ENCODE measurements around the gene NECAB3. TPM values are rescaled to one million over a fixed set of nuclear protein-coding genes. Genes with fewer than 3 reads are reported as not detected.
A peak's percentile ranks its signal among the peaks of the same experiment; 100 is the strongest.

The NECAB3 gene
- total RNA-seq, 1 experiment from 2014 or later = 105 TPM

DNA sequence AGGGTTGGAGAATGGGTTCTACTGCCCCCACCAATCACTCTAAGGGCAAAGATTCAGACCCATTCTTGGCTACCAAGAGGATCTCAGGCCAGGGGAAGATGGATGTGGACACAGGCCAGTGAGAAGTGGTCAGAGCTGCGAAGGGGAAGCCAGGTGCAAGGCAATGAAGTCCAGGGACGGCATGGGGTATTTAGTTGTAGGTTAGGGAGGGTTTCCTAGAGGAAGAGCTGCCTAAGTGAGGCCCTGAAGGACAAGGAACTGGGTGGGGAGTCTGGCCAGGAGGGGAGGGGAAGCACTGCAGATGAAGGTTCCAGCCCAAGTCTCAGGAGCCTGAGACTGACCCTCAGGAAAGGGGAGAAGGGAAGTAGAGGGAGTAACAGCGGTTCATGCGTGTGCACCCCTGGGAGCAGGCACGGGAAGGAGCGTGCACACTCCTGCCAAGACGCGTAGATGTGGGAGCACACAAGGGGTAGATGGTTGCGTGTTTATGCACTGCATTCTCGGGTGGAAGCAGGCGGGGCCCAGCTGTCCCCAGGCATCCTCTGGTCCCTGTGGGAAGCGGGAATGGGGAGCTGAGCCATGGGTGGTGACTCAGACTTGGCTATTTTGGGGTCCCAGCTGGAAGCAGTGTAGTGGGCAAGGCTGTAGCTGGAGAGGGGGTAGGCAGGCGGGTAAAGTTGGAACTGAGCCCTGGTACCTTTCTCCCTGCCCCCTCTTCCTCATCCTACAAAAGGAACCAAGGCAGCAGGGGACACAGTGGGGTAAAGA is 4.2 kb downstream of the NECAB3 start:
- Mint-ChIP-seq H3K27me3 (ENCODE audit: insufficient read depth, unreplicated experiment) (no peaks in the 10 kb centered on the region), H3K9me3 (ENCODE audit: unreplicated experiment) (no peaks in the 10 kb centered on the region), H3K4me1 (ENCODE audit: low read depth, unreplicated experiment) (peaks cover 33% of the 10 kb centered on the region), H3K36me3 (ENCODE audit: insufficient read depth, unreplicated experiment) (peaks cover 47% of the 10 kb centered on the region), H3K4me3 (ENCODE audit: unreplicated experiment) (no peak overlapping the region), H3K27ac (ENCODE audit: unreplicated experiment) (peak overlapping the region; percentile 4)
- no peaks in the 10 kb centered on the region for H3K9me3 ChIP-seq
- intact Hi-C loops (cut with micrococcal nuclease; ENCODE audit: unreplicated experiment) = loop anchor here (5.0 kb wide), 2 partner anchors 142 to 268 kb away; partner anchors contain the start of genes CDK5RAP1 and CHMP4B
- no TSS peak for BruUV-seq (replicated peaks)
- H3K27me3 ChIP-seq (replicated peaks; ENCODE audit: control insufficient read depth, insufficient read depth, low read length) = no peaks in the 10 kb centered on the region
- ChIA-PET POLR2A (interaction anchor here (0.6 kb wide), 1 partner anchor 50 kb away, joined by 3 read pairs; the partner anchor contains the start of gene PXMP4), CTCF (interaction anchor here (1.9 kb wide), 1 partner anchor 50 kb away, joined by 4 read pairs; the partner anchor contains the start of gene PXMP4)
- no peak for DNase-seq
- no peak overlapping the region for H3K4me3 ChIP-seq (ENCODE audit: low read depth, low read length)
- peaks cover 11% of the 10 kb centered on the region for H3K36me3 ChIP-seq (ENCODE audit: control insufficient read depth, insufficient read depth, low read length)
- peaks cover 22% of the 10 kb centered on the region for H3K4me1 ChIP-seq
- TF ChIP-seq, protein P1, sequence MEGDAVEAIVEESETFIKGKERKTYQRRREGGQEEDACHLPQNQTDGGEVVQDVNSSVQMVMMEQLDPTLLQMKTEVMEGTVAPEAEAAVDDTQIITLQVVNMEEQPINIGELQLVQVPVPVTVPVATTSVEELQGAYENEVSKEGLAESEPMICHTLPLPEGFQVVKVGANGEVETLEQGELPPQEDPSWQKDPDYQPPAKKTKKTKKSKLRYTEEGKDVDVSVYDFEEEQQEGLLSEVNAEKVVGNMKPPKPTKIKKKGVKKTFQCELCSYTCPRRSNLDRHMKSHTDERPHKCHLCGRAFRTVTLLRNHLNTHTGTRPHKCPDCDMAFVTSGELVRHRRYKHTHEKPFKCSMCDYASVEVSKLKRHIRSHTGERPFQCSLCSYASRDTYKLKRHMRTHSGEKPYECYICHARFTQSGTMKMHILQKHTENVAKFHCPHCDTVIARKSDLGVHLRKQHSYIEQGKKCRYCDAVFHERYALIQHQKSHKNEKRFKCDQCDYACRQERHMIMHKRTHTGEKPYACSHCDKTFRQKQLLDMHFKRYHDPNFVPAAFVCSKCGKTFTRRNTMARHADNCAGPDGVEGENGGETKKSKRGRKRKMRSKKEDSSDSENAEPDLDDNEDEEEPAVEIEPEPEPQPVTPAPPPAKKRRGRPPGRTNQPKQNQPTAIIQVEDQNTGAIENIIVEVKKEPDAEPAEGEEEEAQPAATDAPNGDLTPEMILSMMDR (IDR thresholded peaks at IDR 0.05; ENCODE audit: insufficient read depth in 1 of 2, low read depth in 1 of 2, low read length in 1 of 2, severe bottlenecking in 1 of 2, unreplicated experiment in 1 of 2) = no peak

DNA sequence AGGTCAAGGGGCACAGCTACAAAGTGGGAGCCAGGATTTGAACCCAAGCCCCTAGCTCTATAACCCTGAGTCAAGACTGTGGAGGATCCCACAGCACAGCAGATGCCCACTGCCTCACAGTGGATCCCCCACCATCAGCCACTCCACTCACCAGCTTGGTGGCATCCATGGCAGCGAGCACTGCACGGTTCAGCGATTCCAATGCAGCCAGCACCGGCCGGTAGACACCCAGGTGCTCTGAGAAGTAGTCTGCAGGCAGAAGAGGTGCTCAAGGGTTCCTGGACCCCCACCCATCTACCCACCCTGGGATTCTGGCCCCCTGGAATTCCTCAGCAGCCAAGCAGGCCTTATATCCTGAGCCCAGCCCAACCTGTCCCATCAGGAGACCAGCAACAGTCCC is 5.0 kb downstream of the NECAB3 start:
- Mint-ChIP-seq H3K27ac (ENCODE audit: unreplicated experiment) (no peak overlapping the region), H3K4me1 (ENCODE audit: low read depth, unreplicated experiment) (peaks cover 37% of the 10 kb centered on the region), H3K4me3 (ENCODE audit: unreplicated experiment) (no peak overlapping the region), H3K27me3 (ENCODE audit: insufficient read depth, unreplicated experiment) (no peaks in the 10 kb centered on the region), H3K36me3 (ENCODE audit: insufficient read depth, unreplicated experiment) (peaks cover 51% of the 10 kb centered on the region), H3K9me3 (ENCODE audit: unreplicated experiment) (no peaks in the 10 kb centered on the region)
- BruUV-seq (replicated peaks) = no TSS peak
- ChIA-PET POLR2A (interaction anchor here (0.6 to 3.0 kb wide), 3 partner anchors 15 to 179 kb away, joined by 3 to 28 read pairs (median 13); partner anchors contain the start of genes CBFA2T2 and PXMP4), CTCF (interaction anchor here (1.8 to 3.8 kb wide), 4 partner anchors 14 to 63 kb away, joined by 13 to 34 read pairs (median 25); partner anchors contain the start of genes PXMP4 and ZNF341)
- peaks cover 11% of the 10 kb centered on the region for H3K36me3 ChIP-seq (ENCODE audit: control insufficient read depth, insufficient read depth, low read length)
- no peaks in the 10 kb centered on the region for H3K27me3 ChIP-seq (replicated peaks; ENCODE audit: control insufficient read depth, insufficient read depth, low read length)
- peaks cover 27% of the 10 kb centered on the region for H3K4me1 ChIP-seq
- TF ChIP-seq, protein P1 (IDR thresholded peaks at IDR 0.05; ENCODE audit: insufficient read depth in 1 of 2, low read depth in 1 of 2, low read length in 1 of 2, severe bottlenecking in 1 of 2, unreplicated experiment in 1 of 2) = no peak
- no peaks in the 10 kb centered on the region for H3K9me3 ChIP-seq
- H3K4me3 ChIP-seq (ENCODE audit: low read depth, low read length) = no peak overlapping the region
- no peak for DNase-seq
- intact Hi-C loops (cut with micrococcal nuclease; ENCODE audit: unreplicated experiment) = loop anchor here (5.0 kb wide), 1 partner anchor 267 kb away; the partner anchor contains the start of gene CDK5RAP1

DNA sequence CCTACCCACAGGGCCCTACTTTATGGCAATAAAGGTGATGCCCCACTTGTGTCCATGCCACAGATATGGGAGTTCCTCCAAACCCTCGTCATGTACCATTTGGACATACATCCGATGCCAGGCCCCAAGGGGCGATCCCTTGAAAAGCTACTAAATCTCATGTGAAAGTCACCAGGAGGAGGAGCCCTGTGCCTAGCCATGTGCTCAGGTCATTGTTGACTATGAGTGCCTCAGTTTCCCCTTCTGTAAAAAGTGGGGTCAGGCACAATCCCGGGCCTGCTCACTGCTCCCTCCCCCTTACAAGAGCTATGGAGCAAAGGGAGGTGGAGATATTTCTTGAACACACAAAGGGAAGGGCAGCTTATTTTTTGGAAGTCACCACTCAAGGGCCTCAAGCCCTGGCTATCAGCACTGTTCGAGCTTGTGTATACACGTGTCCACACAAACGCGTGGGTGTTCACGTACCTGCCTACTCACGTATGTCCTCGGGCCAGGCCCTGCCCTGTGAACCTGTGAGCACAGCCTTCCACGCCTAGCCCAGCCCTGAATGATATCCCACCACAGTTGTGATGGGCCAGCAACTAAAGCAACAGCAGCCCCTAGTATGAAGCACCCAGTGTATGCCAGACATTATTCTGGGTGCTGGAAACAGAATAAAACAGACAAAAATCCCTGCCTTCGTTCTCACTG is 5.6 kb downstream of the NECAB3 start:
- H3K9me3 Mint-ChIP-seq (ENCODE audit: unreplicated experiment) = no peaks in the 10 kb centered on the region
- H3K4me1 Mint-ChIP-seq (ENCODE audit: low read depth, unreplicated experiment) = peaks cover 34% of the 10 kb centered on the region
- intact Hi-C loops (cut with micrococcal nuclease; ENCODE audit: unreplicated experiment) = loop anchor here (5.0 kb wide), 1 partner anchor 266 kb away; the partner anchor contains the start of gene CDK5RAP1
- Histone ChIP-seq H3K36me3 (ENCODE audit: control insufficient read depth, insufficient read depth, low read length) (peaks cover 11% of the 10 kb centered on the region), H3K9me3 (no peaks in the 10 kb centered on the region), H3K4me3 (ENCODE audit: low read depth, low read length) (no peak overlapping the region; the same call in 1 of the 2 replicates), H3K27me3 (replicated peaks; ENCODE audit: control insufficient read depth, insufficient read depth, low read length) (no peaks in the 10 kb centered on the region), H3K4me1 (peaks cover 29% of the 10 kb centered on the region)
- peaks cover 51% of the 10 kb centered on the region for H3K36me3 Mint-ChIP-seq (ENCODE audit: insufficient read depth, unreplicated experiment)
- CTCF ChIA-PET = interaction anchor here (0.5 to 6.5 kb wide), 18 partner anchors 10 to 406 kb away, joined by 3 to 127 read pairs (median 11); partner anchors contain the start of genes CBFA2T2, CDK5RAP1, PXMP4 and SNTA1
- H3K27me3 Mint-ChIP-seq (ENCODE audit: insufficient read depth, unreplicated experiment) = no peaks in the 10 kb centered on the region
- POLR2A ChIA-PET = interaction anchor here (0.6 to 3.0 kb wide), 6 partner anchors 14 to 444 kb away, joined by 4 to 28 read pairs (median 16); partner anchors contain the start of genes CBFA2T2, EIF2S2, PXMP4 and ZNF341
- no TSS peak for BruUV-seq (replicated peaks)
- H3K27ac Mint-ChIP-seq (ENCODE audit: unreplicated experiment) = no peak overlapping the region
- TF ChIP-seq, protein P1 (IDR thresholded peaks at IDR 0.05; ENCODE audit: insufficient read depth in 1 of 2, low read depth in 1 of 2, low read length in 1 of 2, severe bottlenecking in 1 of 2, unreplicated experiment in 1 of 2) = no peak
- no peak for DNase-seq
- H3K4me3 Mint-ChIP-seq (ENCODE audit: unreplicated experiment) = peak overlapping the region; percentile 84

Data from Caco-2 (cell line).